ENCODE results near the gene PCDHGB5. TPM values are rescaled to one million over a fixed set of nuclear protein-coding genes. Genes with fewer than 3 reads are reported as not detected.
"Not testable (repeated sequence)": the region's sequence is repeated elsewhere in the genome, so short reads cannot be mapped to it uniquely, and the experiment has no call there.

Gene PCDHGB5
- total RNA-seq, 1 donor from 2014 or later: 1.5 TPM

DNA sequence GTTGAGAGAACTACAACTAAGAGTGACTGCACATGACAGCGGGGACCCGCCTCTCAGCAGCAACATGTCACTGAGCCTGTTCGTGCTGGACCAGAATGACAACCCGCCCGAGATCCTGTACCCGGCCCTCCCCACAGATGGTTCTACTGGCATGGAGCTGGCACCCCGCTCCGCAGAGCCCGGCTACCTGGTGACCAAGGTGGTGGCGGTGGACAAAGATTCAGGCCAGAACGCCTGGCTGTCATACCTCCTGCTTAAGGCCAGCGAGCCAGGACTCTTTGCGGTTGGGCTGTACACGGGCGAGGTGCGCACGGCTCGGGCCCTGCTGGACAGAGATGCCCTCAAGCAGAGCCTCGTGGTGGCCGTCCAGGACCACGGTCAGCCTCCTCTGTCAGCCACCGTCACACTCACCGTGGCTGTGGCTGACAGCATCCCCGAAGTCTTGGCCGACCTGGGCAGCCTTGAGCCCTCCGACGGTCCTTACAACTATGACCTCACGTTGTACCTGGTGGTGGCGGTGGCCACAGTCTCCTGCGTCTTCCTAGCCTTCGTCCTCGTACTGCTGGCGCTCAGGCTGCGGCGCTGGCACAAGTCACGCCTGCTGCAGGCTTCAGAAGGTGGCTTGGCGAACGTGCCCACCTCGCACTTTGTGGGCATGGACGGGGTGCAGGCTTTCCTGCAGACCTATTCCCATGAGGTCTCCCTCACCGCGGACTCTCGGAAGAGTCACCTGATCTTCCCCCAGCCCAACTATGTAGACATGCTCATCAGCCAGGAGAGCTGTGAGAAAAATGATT, 13.1 kb upstream of the PCDHGB5 start:
- DNase-seq (ENCODE audit: low read depth, low spot score): no peak
- Mint-ChIP-seq H3K4me1 (no peaks in the 10 kb centered on the region), H3K4me3 (no peak overlapping the region), H3K9me3 (peaks cover 24% of the 10 kb centered on the region), H3K36me3 (ENCODE audit: low read depth) (peaks cover 39% of the 10 kb centered on the region), H3K27ac (ENCODE audit: unreplicated experiment) (no peak overlapping the region), H3K27me3 (ENCODE audit: low read depth) (no peaks in the 10 kb centered on the region)
- TF ChIP-seq CTCF (conservative IDR thresholded peaks at IDR 0.05): no peak

- peak; percentile 71 for TF ChIP-seq CTCF (conservative IDR thresholded peaks at IDR 0.05)
- Mint-ChIP-seq H3K4me3 (peak within 1 kb of the TSS; percentile 44), H3K9me3 (peaks cover 30% of the 10 kb centered on the region), H3K36me3 (ENCODE audit: low read depth) (peaks cover 49% of the 10 kb centered on the region)
- not testable (repeated sequence) for H3K27me3 Mint-ChIP-seq (ENCODE audit: low read depth); H3K27ac Mint-ChIP-seq (ENCODE audit: unreplicated experiment); DNase-seq (ENCODE audit: low read depth, low spot score); H3K4me1 Mint-ChIP-seq
These were observed 10.0 kb upstream of the PCDHGB5 start, which contains the start of gene PCDHGB4 for GRCh38 chr5:141387557-141388311. Gene PCDHGB4 (plus strand): TSS chr5:141387698. CDS start chr5:141387885, 187 bp downstream.

DNA sequence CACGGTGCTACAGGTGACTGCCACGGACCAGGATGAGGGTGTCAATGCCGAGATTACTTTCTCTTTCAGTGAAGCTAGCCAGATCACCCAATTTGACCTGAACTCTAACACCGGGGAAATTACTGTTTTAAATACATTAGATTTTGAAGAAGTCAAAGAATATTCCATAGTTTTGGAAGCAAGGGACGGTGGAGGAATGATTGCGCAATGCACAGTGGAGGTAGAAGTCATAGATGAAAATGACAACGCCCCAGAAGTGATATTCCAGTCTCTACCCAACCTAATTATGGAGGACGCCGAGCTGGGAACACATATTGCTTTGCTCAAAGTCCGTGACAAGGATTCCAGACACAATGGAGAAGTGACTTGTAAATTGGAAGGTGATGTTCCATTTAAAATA, 9.1 kb upstream of the PCDHGB5 start:
- Mint-ChIP-seq H3K9me3 (peaks cover 30% of the 10 kb centered on the region), H3K4me1 (no peaks in the 10 kb centered on the region), H3K4me3 (no peak overlapping the region), H3K27me3 (ENCODE audit: low read depth) (no peaks in the 10 kb centered on the region), H3K27ac (ENCODE audit: unreplicated experiment) (no peak overlapping the region), H3K36me3 (ENCODE audit: low read depth) (peaks cover 51% of the 10 kb centered on the region)
- no peak for TF ChIP-seq CTCF (conservative IDR thresholded peaks at IDR 0.05)
- DNase-seq (ENCODE audit: low read depth, low spot score): no peak

- no peak for TF ChIP-seq CTCF (conservative IDR thresholded peaks at IDR 0.05)
- Mint-ChIP-seq H3K36me3 (ENCODE audit: low read depth) (peaks cover 57% of the 10 kb centered on the region), H3K27ac (ENCODE audit: unreplicated experiment) (peak overlapping the region; percentile 41)
These were observed 8.3 kb upstream of the PCDHGB5 start for GRCh38 chr5:141389153-141390042.

More at GRCh38 chr5:141389153-141390042, 8.3 kb upstream of the PCDHGB5 start:
- Mint-ChIP-seq H3K9me3 (peaks cover 31% of the 10 kb centered on the region), H3K27me3 (ENCODE audit: low read depth) (no peaks in the 10 kb centered on the region), H3K4me3 (no peak overlapping the region), H3K4me1 (no peaks in the 10 kb centered on the region)
- no peak for DNase-seq (ENCODE audit: low read depth, low spot score)

Data from neural crest cell (in vitro differentiated cells).